GM12878 (cell line): ENCODE data around the gene ZNF827. TPM values are rescaled to one million over a fixed set of nuclear protein-coding genes. Genes with fewer than 3 reads are reported as not detected.

ENCODE experiments used
- ATAC-seq: fragments of 200-7000 bp; cut with Tn5 transposase; 3 replicates; pipeline ENCODE4 v1.9.1; 2020; ENCODE audit warnings: mild to moderate bottlenecking, moderate library complexity
- BruUV-seq: library from RNA; stranded (reverse); fragments of 400-500 nt; replicated peaks from 2 replicates; lab custom pipeline; 2021; lab: Mats Ljungman, UMichigan
- CTCF ChIA-PET: fragments of 300-600 bp; sonication (Branson Sonifier 250); formaldehyde crosslinking; extraction: SDS; loops from one replicate; lab custom pipeline; 2021; ENCODE audit warnings: inconsistent platforms; lab: Yijun Ruan, JAX
- POLR2A ChIA-PET: fragments of 350-600 bp; formaldehyde crosslinking; extraction: SDS; loops from one replicate; lab custom pipeline; 2021; ENCODE audit warnings: inconsistent platforms; lab: Charles Lee
- RAD21 ChIA-PET: fragments of 300-600 bp; sonication (Branson Sonifier 250); formaldehyde crosslinking; loops from one replicate; lab custom pipeline; 2023; ENCODE audit warnings: antibody characterized with exemption; ENCODE audit not compliant: unreplicated experiment; lab: Charles Lee
- SMC1A ChIA-PET: fragments of 300-600 bp; sonication (Branson Sonifier 250); formaldehyde crosslinking; loops from one replicate; lab custom pipeline; 2023; ENCODE audit not compliant: unreplicated experiment, uncharacterized antibody; lab: Charles Lee
- DNase-seq: peaks from one replicate; pipeline ENCODE4 v3.0.0-alpha.2; 2011; ENCODE audit warnings: low read depth, low spot score
- FAIRE-seq: peaks from 3 replicates; lab custom pipeline; 2011; peaks lifted over from hg19 to GRCh38; lab: Jason Lieb, UNC
- H2AFZ ChIP-seq: 2 replicates; pipeline ENCODE4 v1.6.0; 2011; ENCODE audit warnings: low read depth, low read length, control low read depth; ENCODE audit not compliant: control insufficient read depth
- H3K27ac ChIP-seq: 2 replicates; pipeline ENCODE4 v1.5.1; 2011; ENCODE audit warnings: control low read depth; ENCODE audit not compliant: control insufficient read depth, insufficient read depth
- H3K27me3 ChIP-seq, 2 experiments: replicated peaks in 1 of 2; 2 replicates each; pipeline versions ENCODE4 v1.6.0 to v1.6.1; 2011; ENCODE audit warnings: low read length in 1 of 2; ENCODE audit not compliant: control insufficient read depth in 2 of 2, insufficient read depth in 2 of 2
- H3K36me3 ChIP-seq, 2 experiments: 2 replicates each; pipeline ENCODE4 v1.5.1; 2011; ENCODE audit warnings: low read length in 1 of 2; ENCODE audit not compliant: control insufficient read depth in 2 of 2, insufficient read depth in 2 of 2
- H3K4me1 ChIP-seq: 2 replicates; pipeline ENCODE4 v1.6.1; 2011; ENCODE audit warnings: mild to moderate bottlenecking, low read length, moderate library complexity, mixed read lengths; ENCODE audit not compliant: control insufficient read depth, insufficient read depth
- H3K4me2 ChIP-seq: 2 replicates; pipeline ENCODE4 v1.6.0; 2011; ENCODE audit warnings: control low read depth; ENCODE audit not compliant: control insufficient read depth, insufficient read depth
- H3K4me3 ChIP-seq: fragments of 200-600 bp; sonication (generic); 2 replicates; pipeline ENCODE4 v1.5.1; 2016
- H3K79me2 ChIP-seq: 2 replicates; pipeline ENCODE4 v1.6.0; 2011; ENCODE audit warnings: low read length; ENCODE audit not compliant: control insufficient read depth, insufficient read depth
- H3K9ac ChIP-seq: 2 replicates; pipeline ENCODE4 v1.8.0; 2011; ENCODE audit warnings: low read length, control low read depth, mixed read lengths; ENCODE audit not compliant: control insufficient read depth, insufficient read depth
- H3K9me3 ChIP-seq: replicated peaks from 3 replicates; pipeline ENCODE4 v1.5.1; 2011; ENCODE audit warnings: mild to moderate bottlenecking, low read length; ENCODE audit not compliant: control insufficient read depth, insufficient read depth
- H4K20me1 ChIP-seq: 2 replicates; pipeline ENCODE4 v1.6.0; 2011; ENCODE audit not compliant: control insufficient read depth, insufficient read depth
- ATF2 ChIP-seq: IDR thresholded peaks from 2 replicates; pipeline ENCODE4 v1.6.1; 2012; ENCODE audit warnings: low read length, inconsistent platforms
- ATF3 ChIP-seq: IDR thresholded peaks from 2 replicates; pipeline ENCODE4 v1.6.1; 2011; ENCODE audit warnings: low read depth, mild to moderate bottlenecking, low read length, moderate library complexity, borderline replicate concordance; ENCODE audit errors: extremely low read depth
- BHLHE40 ChIP-seq, 2 experiments: fragments of 450-650 bp in 1 of 2; IDR thresholded peaks; 2 replicates each; pipeline ENCODE4 v1.6.1; 2011 to 2017; ENCODE audit warnings: low read depth in 2 of 2, borderline replicate concordance in 1 of 2, improper control_type of control experiment in 1 of 2, low read length in 1 of 2, mild to moderate bottlenecking in 1 of 2
- CUX1 ChIP-seq: IDR thresholded peaks from 2 replicates; pipeline ENCODE4 v1.6.1; 2012; ENCODE audit warnings: improper control_type of control experiment, low read depth, low read length; ENCODE audit not compliant: insufficient replicate concordance
- MEF2B ChIP-seq: fragments of 450-650 bp; IDR thresholded peaks from 2 replicates; pipeline ENCODE4 v1.6.1; 2018; ENCODE audit warnings: mild to moderate bottlenecking, moderate library complexity; ENCODE audit not compliant: partially characterized antibody, poor library complexity, severe bottlenecking
- MYC ChIP-seq: IDR thresholded peaks from 2 replicates; pipeline ENCODE4 v1.6.1; 2011; ENCODE audit warnings: mild to moderate bottlenecking, low read length, moderate library complexity, inconsistent platforms; ENCODE audit not compliant: insufficient read depth, insufficient replicate concordance, insufficient read length, severe bottlenecking
- RELA ChIP-seq: fragments of 450-650 bp; IDR thresholded peaks from 2 replicates; pipeline ENCODE4 v1.8.0; 2014; ENCODE audit warnings: borderline replicate concordance; ENCODE audit not compliant: partially characterized antibody
- RUNX3 ChIP-seq: IDR thresholded peaks from 2 replicates; pipeline ENCODE4 v1.6.1; 2012; ENCODE audit warnings: low read length, inconsistent platforms
- TCF3 ChIP-seq: IDR thresholded peaks from 2 replicates; pipeline ENCODE4 v1.6.1; 2012; ENCODE audit warnings: low read depth, mild to moderate bottlenecking, low read length, borderline replicate concordance; ENCODE audit not compliant: insufficient read depth
- WGBS: methylation state at CpG from one replicate; pipeline ENCODE4 v1.1.6; 2016; ENCODE audit warnings: low lambda C conversion rate; ENCODE audit not compliant: insufficient replicate concordance, insufficient coverage; ENCODE audit errors: missing lambda C conversion rate; 5-methylcytosine and 5-hydroxymethylcytosine counted together
- in situ Hi-C: fragments of 300-500 bp; cut with MboI; formaldehyde crosslinking; loops from 9 replicates; pipeline ENCODE4 v1.14.3; 2018; ENCODE audit warnings: mixed read lengths
- intact Hi-C: fragments of 100-400 bp; cut with micrococcal nuclease; formaldehyde crosslinking; loops from one replicate; pipeline ENCODE4 v1.14.2; 2022; ENCODE audit not compliant: unreplicated experiment
- polyA plus RNA-seq, 11 experiments: library from polyadenylated mRNA; depleted of rRNA in 4 of 11; unstranded in 6 of 11; stranded (reverse) in 5 of 11; fragments of >200 nt; fragmentation: Nextera tagmentation in 4 of 11; fragmentation: Illumina TruSeq in 1 of 11; extraction: Ambion mirVana in 4 of 11; extraction: Trizol in 1 of 11; gene quantifications; 1 replicate in 1 of 11; 2 replicates in 10 of 11; pipeline versions ENCODE4 v1.2.1 to v1.2.3, GENCODE V29; 2011 to 2016; ENCODE audit warnings: inconsistent platforms in 2 of 11, missing spikeins in 2 of 11, low read depth in 1 of 11
- total RNA-seq, 4 experiments: library from RNA; depleted of rRNA in 3 of 4; stranded (reverse); fragments of >200 nt in 3 of 4; fragmentation: Illumina TruSeq in 1 of 4; extraction: Trizol in 1 of 4; gene quantifications; 2 replicates each; pipeline versions ENCODE4 v1.2.1 to v1.2.3, GENCODE V29; 2013 to 2021

The ZNF827 gene
- total and polyA plus RNA-seq, 10 of the 15 experiments (the other 5 are each of a cell fraction or from before 2014, with no cell fraction given), result 3.8 to 31.5 (median 13.6) TPM

- 0 out of 2 replicates have a peak, but pooled peaks have one; percentile 5 for TF ChIP-seq ATF2
These were observed 114.2 kb downstream of the ZNF827 start (continued) for GRCh38 chr4:145824463-145824862.

- no peaks in the 10 kb centered on the region for H3K27me3 ChIP-seq
- H3K9ac ChIP-seq, result no peak overlapping the region; the same call in 1 of the 2 replicates
- POLR2A ChIA-PET, result interaction anchor here (1.8 kb wide), 1 partner anchor 14 kb away, joined by 11 read pairs; no protein-coding TSS in a partner anchor
- H3K79me2 ChIP-seq, result peaks cover 3% of the 10 kb centered on the region
- H3K4me1 ChIP-seq, result peaks cover 33% of the 10 kb centered on the region
- WGBS, result 12% methylated on average over 4 of the region's 4 CpGs
- in situ Hi-C loops (no loop called here), intact Hi-C loops (loop anchor here (1.0 to 5.0 kb wide), 2 partner anchors 15 to 206 kb away; partner anchors contain the start of gene MMAA)
- peaks cover 3 to 47% of the 10 kb centered on the region in 2 experiments for H3K36me3 ChIP-seq
- TF ChIP-seq BHLHE40 (IDR thresholded peaks at IDR 0.05; ENCODE audit: borderline replicate concordance in 1 of 2, low read depth in 2 of 2, low read length in 1 of 2) (peak in 1 of 2 experiments; percentile 55; a peak in 1 of 4 replicates), TCF3 (no peak), MEF2B (peak; percentile 22), CUX1 (no peak), ATF3 (no peak), RUNX3 (peak; percentile 52), MYC (no peak), RELA (peak; percentile 44)
- no TSS peak for BruUV-seq
- H3K9me3 ChIP-seq, result no peaks in the 10 kb centered on the region
- H4K20me1 ChIP-seq, result no peaks in the 10 kb centered on the region
- ATAC-seq (peak; percentile 67), DNase-seq (no peak), FAIRE-seq (no peak)
- no peak overlapping the region for H3K4me3 ChIP-seq
- no peak overlapping the region for H2AFZ ChIP-seq
- peak overlapping the region; percentile 38; the same call in 1 of the 2 replicates for H3K4me2 ChIP-seq
- RAD21 ChIA-PET, result no interaction called here
- H3K27ac ChIP-seq, result peak overlapping the region; percentile 74
- CTCF ChIA-PET, result interaction anchor here (1.5 kb wide), 1 partner anchor 13 kb away, joined by 3 read pairs; no protein-coding TSS in a partner anchor
- SMC1A ChIA-PET, result interaction anchor here (0.8 to 1.4 kb wide), 8 partner anchors 12 to 197 kb away, joined by 3 to 4 read pairs (median 3); no protein-coding TSS in a partner anchor
These were observed 114.9 kb downstream of the ZNF827 start for GRCh38 chr4:145823743-145824142.
